CD4-positive, alpha-beta T cell treated with Interleukin-15 for 4 hours (primary cell): ENCODE results near the gene ABCC6.
"Not testable (repeated sequence)": the region's sequence is repeated elsewhere in the genome, so short reads cannot be mapped to it uniquely, and the experiment has no call there.

Experiments used
- DNase-seq: peaks from one replicate; pipeline ENCODE4 v3.0.0-alpha.2; 2020; ENCODE audit warnings: low spot score

ABCC6 gene

DNA sequence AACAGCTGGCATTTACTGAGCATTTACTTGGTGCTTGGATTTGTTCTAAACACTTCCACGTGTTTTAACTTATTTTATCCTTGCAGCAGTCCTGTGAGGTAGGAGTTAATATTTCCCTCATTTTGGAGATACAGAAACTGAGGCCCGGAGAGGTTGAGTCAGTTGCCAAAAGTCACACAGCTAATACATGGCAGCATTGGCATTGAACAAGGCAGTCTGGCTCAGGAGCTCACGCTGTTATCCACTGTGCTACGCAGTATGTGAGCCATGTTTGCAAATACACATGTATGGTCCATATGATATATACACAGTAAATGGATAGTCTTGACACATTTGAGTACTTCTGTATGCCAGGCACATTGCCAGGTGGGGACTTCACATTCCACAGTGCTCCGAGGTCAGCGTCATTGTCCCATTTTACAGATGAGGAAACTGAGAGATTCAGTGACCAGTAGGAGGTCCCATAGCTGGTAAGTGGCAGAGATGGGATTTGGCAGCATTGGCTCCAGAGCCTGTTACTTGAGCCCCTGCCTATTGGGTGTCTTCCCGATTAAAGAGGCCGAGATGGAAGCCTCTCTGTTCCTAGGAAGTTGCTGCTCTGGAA lies 110.7 kb downstream of the ABCC6 start:
- DNase-seq = no peak

DNA sequence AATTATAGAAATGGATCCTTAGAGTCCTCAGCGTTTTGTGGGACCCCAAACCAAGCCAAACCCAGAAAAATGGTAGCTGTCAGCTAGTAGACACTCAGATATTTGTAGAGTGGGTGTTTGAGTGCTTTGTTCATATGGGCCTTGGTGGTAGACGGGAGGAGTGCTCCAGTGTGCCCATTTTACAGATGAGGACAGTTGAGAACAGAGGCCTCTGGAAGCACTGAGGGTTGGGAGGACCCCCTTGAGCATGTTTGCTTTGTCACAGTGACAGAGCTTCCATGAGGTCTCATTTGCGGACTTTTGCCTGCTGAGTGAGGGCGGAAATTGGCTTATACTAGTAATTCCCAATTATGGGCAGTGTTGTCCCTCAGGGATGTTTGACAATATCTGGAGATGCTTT lies 111.7 kb downstream of the ABCC6 start:
- DNase-seq = no peak

DNA sequence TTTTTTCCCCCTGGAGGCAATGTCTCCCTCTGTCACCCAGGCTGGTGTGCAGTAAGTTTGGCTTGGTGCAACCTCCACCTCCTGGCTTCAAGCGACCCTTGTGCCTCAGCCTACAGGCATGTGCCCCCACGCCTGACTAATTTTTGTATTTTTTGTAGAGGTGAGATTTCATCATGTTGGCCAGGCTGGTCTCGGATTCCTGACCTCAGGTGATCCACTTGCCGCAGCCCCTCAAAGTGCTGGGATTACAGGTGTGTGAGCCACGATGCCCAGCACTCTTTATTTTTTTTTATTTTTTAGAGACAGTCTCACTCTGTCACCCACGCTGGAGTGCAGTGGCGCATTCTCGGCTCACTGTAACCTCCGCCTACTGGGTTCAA lies 113.2 kb downstream of the ABCC6 start:
- no peak for DNase-seq

GRCh38 chr16:16109453-16110110 lies 113.7 kb downstream of the ABCC6 start:
- DNase-seq = no peak

GRCh38 chr16:16108759-16109158 lies 114.5 kb downstream of the ABCC6 start:
- no peak for DNase-seq

GRCh38 chr16:16107839-16108238 lies 115.5 kb downstream of the ABCC6 start:
- no peak for DNase-seq

GRCh38 chr16:16106466-16106865 lies 116.8 kb downstream of the ABCC6 start:
- no peak for DNase-seq

DNA sequence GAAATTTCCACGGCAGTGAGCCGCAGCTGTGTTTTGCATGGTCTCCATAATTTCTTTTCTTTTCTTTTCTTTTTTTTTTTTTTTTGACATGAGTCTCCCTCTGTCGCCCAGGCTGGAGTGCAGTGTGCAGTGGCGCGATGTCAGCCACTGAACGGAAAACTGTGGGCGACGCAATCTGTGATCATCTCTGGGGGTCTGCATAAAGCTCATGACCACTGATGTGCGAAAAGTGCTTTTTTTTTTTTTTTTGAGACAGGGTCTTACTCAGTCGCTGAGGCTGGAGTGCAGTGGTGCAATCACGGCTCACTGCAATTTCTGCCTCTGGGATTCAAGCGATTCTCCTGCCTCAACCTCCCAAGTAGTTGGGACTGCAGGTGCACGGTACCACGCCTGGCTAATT lies 117.6 kb downstream of the ABCC6 start:
- no peak for DNase-seq

- DNase-seq = not testable (repeated sequence)
These were observed 118.5 kb downstream of the ABCC6 start for GRCh38 chr16:16104804-16105141.

DNA sequence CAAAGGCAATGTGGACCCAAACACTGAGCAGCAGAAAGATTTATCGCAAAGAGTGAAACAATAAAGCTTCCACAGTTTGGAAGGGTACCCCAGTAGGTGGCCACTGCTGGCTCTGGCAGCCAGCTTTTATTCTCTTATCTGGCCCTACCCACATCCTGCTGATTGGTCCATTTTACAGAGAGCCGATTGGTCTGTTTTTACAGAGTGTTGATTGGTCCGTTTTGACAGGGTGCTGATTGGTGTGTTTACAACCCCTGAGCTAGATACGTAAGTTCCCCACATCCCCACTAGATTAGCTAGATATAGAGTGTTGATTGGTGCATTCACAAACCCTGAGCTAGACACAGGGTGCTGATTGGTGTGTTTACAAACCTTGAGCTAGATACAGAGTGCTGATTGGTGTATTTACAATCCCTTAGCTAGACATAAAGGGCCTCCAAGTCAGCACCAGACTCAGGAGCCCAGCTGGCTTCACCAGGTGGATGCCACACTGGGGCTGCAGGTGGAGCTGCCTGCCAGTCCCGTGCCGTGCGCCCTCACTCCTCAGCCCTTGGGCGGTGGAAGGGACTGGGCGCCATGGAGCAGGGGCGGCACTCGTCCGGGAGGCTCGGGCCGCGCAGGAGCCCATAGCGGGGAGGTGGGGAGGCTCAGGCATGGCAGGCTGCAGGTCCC lies 119.0 kb downstream of the ABCC6 start:
- DNase-seq = not testable (repeated sequence)

DNA sequence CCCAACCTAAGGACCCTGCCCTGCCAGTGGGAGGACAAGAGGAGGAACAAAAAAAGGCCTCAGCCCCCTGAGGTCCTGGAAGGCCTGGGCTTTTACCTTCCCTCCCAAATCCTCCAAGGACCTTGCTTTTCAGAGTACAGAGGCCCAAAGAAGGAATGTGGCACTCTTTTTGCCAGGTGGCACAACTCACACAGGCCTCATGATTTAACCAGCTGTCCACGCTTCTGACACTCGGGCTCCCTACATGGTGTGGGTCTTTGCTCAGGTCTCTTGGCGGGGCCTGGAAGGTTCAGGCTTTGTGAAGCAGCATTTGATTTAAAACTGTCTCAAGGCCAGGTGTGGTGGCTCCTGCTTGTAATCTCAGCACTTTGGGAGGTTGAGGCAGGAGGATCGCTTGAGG lies 120.6 kb downstream of the ABCC6 start:
- no peak for DNase-seq

GRCh38 chr16:16101585-16101984 lies 121.7 kb downstream of the ABCC6 start:
- DNase-seq = no peak

- no peak for DNase-seq
These were observed 122.7 kb downstream of the ABCC6 start for GRCh38 chr16:16100631-16101030.

DNA sequence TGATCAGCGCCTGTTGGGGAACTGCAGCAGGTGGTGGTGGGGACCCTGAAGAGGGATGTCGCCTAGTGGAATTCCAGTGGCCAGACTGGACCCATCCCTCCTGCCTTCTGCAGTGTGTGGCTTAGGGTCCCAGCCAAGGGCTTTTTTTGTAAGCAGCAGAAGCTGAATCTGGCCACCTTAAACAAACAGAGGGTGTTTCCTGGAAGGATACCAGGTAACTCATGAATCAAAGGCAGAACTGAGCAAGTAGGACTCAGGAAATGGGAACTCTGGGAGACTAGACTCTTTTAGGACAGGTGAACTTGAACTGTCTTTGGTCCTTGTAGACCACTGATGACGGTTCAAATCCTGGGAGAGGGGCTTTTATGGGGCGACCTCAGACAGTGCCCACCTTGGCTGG lies 124.0 kb downstream of the ABCC6 start:
- no peak for DNase-seq
